Naive thymus-derived CD4-positive, alpha-beta T cell (primary cell): ENCODE data around the gene S100A10. TPM values are rescaled to one million over a fixed set of nuclear protein-coding genes. Genes with fewer than 3 reads are reported as not detected.

Experiments used
- ATAC-seq: fragments of 150-1000 bp; cut with Tn5 transposase; 2 replicates; pipeline ENCODE4 v1.10.0; 2021; ENCODE audit warnings: mild to moderate bottlenecking, moderate library complexity
- CTCF ChIA-PET: fragments of 350-600 bp; sonication (Branson Sonifier 250); formaldehyde crosslinking; loops from one replicate; lab custom pipeline; 2021; ENCODE audit warnings: antibody characterized with exemption; lab: Charles Lee
- POLR2A ChIA-PET: fragments of 350-600 bp; sonication (Branson Sonifier 250); formaldehyde crosslinking; loops from one replicate; lab custom pipeline; 2021; ENCODE audit warnings: antibody characterized with exemption, inconsistent platforms; lab: Charles Lee
- DNase-seq, 9 donors: peaks; one replicate each; pipeline versions ENCODE4 v3.0.0 to v3.0.0-alpha.2; 2020 to 2022; ENCODE audit warnings: mixed read lengths in 1 of 9
- H3K27ac ChIP-seq: one replicate; pipeline ENCODE4 v1.7.0; 2013; ENCODE audit warnings: mild to moderate bottlenecking, low read depth, low read length, moderate library complexity
- H3K27me3 ChIP-seq, 2 donors: one replicate each; pipeline ENCODE4 v1.7.0; 2013; ENCODE audit warnings: low read length in 2 of 2, mild to moderate bottlenecking in 2 of 2, moderate library complexity in 2 of 2; ENCODE audit not compliant: control insufficient read depth in 2 of 2, insufficient read depth in 2 of 2
- H3K36me3 ChIP-seq, 3 experiments: 1 replicate in 2 of 3; 2 replicates in 1 of 3; pipeline ENCODE4 v1.7.0; 2013; ENCODE audit warnings: low read length in 3 of 3, mild to moderate bottlenecking in 3 of 3, moderate library complexity in 1 of 3; ENCODE audit not compliant: insufficient read depth in 3 of 3, control insufficient read depth in 2 of 3
- H3K4me1 ChIP-seq, 2 donors: one replicate each; pipeline ENCODE4 v1.7.0; 2013; ENCODE audit warnings: low read length in 2 of 2, mild to moderate bottlenecking in 2 of 2, moderate library complexity in 1 of 2; ENCODE audit not compliant: control insufficient read depth in 2 of 2, insufficient read depth in 2 of 2
- H3K4me3 ChIP-seq: 2 replicates; pipeline ENCODE4 v1.7.0; 2013; ENCODE audit warnings: mild to moderate bottlenecking, low read length
- H3K9me3 ChIP-seq, 3 experiments: 1 replicate in 2 of 3; 2 replicates in 1 of 3; pipeline ENCODE4 v1.7.0; 2013; ENCODE audit warnings: low read length in 3 of 3; ENCODE audit not compliant: control insufficient read depth in 2 of 3
- H3K27ac Mint-ChIP-seq, 9 donors: one replicate each; pipeline ENCODE4 v1.8.0; 2020 to 2022; ENCODE audit warnings: mixed read lengths in 9 of 9, mild to moderate bottlenecking in 8 of 9, moderate library complexity in 5 of 9, inconsistent platforms in 2 of 9
- H3K27me3 Mint-ChIP-seq, 5 donors: one replicate each; pipeline ENCODE4 v1.8.0; 2021 to 2022; ENCODE audit warnings: mixed read lengths in 5 of 5, mild to moderate bottlenecking in 1 of 5
- H3K36me3 Mint-ChIP-seq, 5 donors: one replicate each; pipeline ENCODE4 v1.8.0; 2020 to 2022; ENCODE audit warnings: mixed read lengths in 5 of 5, mild to moderate bottlenecking in 3 of 5, inconsistent platforms in 1 of 5
- H3K4me1 Mint-ChIP-seq, 7 donors: one replicate each; pipeline ENCODE4 v1.8.0; 2020 to 2022; ENCODE audit warnings: mixed read lengths in 7 of 7, mild to moderate bottlenecking in 3 of 7, inconsistent platforms in 1 of 7
- H3K4me3 Mint-ChIP-seq, 10 donors: one replicate each; pipeline ENCODE4 v1.8.0; 2020 to 2022; ENCODE audit warnings: mild to moderate bottlenecking in 10 of 10, mixed read lengths in 10 of 10, moderate library complexity in 6 of 10, inconsistent platforms in 2 of 10
- H3K9me3 Mint-ChIP-seq, 11 donors: one replicate each; pipeline ENCODE4 v1.8.0; 2020 to 2022; ENCODE audit warnings: mixed read lengths in 11 of 11, mild to moderate bottlenecking in 4 of 11, inconsistent platforms in 1 of 11, moderate library complexity in 1 of 11
- intact Hi-C, 2 donors: fragments of 100-400 bp; cut with micrococcal nuclease; formaldehyde crosslinking; loops; one replicate each; pipeline ENCODE4 v1.15.1; 2023
- polyA plus RNA-seq, 2 donors: library from polyadenylated mRNA; unstranded; fragments of 300-500 nt; fragmentation: Illumina TruSeq; gene quantifications; one replicate each; pipeline ENCODE4 v1.2.3, GENCODE V29; 2021
- total RNA-seq, 6 experiments: library from RNA in 5 of 6; stranded (reverse) in 5 of 6; gene quantifications; 1 replicate in 5 of 6; 2 replicates in 1 of 6; pipeline ENCODE4 v1.2.3 and lab custom pipeline; 2021 to 2026

Gene S100A10
- total and polyA plus RNA-seq, 7 experiments from 2014 or later: 131 to 492 (median 329) TPM

DNA sequence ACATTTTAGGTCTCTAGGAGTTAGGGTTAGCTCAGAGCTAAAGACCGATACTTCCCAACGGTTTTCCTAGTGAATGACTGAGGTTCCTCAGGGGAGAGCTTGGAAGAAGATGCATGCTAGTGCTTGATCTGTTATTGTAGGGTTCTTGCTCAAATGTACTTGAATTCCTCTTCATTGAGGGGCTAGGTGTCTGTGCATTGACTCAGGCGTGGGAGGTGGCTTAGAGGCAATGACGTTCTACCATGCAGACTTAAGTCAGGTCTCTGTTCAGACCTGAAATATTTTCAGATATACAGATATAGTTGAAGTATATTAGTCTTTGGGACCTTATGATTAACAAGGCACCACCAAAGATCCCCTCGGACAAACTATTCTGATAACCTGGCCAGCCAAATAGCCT lies 23.5 kb downstream of the S100A10 start:
- Histone ChIP-seq H3K4me1 (peaks cover 4 to 5% of the 10 kb centered on the region in 2 donors), H3K4me3 (no peak overlapping the region), H3K27me3 (no peaks in the 10 kb centered on the region), H3K9me3 (no peaks in the 10 kb centered on the region), H3K27ac (no peak overlapping the region), H3K36me3 (no peaks in the 10 kb centered on the region)
- POLR2A ChIA-PET: interaction anchor here (0.8 to 3.0 kb wide), 3 partner anchors 11 to 30 kb away, joined by 3 to 13 read pairs (median 3); partner anchors contain the start of gene S100A10
- Mint-ChIP-seq H3K36me3 (no peaks in the 10 kb centered on the region), H3K4me1 (peaks cover 5 to 24% (median 7%) of the 10 kb centered on the region in 7 donors), H3K4me3 (no peak overlapping the region), H3K9me3 (no peaks in the 10 kb centered on the region), H3K27ac (no peak overlapping the region), H3K27me3 (peaks cover 0 to 20% (median 0%) of the 10 kb centered on the region in 5 donors)
- intact Hi-C loops: no loop called here
- ATAC-seq (no peak), DNase-seq (no peak)
- CTCF ChIA-PET: interaction anchor here (0.6 to 11.1 kb wide), 6 partner anchors 19 to 82 kb away, joined by 3 to 205 read pairs (median 13); no protein-coding TSS in a partner anchor

DNA sequence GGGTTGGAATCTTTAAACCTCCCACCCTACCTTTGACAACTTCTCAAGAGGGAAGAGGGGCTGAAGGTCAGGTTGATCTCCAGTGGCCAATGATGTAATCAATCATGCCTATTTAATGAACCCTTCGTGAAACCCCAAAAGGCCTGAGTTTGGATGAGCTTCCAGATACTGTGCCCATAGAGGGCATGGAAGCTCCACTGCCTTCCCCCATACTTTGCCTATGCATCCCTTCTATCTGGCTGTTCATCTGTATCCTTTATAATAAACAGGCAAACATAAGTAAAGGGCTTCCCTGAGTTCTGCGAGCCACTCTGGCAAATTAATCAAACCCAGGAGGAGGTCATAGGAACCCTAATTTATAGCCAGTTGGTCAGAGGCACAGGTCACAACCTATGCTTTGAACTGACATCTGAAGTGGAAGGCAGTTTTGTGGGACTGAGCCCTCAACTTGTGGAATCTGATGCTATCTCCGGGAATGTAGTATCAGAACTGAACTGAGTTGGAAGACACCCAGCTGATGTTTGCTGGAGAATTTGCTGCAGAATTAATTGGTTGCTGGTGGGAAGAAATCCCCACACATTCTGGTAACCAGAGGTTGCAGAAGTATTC lies 24.8 kb downstream of the S100A10 start:
- Mint-ChIP-seq H3K9me3 (no peaks in the 10 kb centered on the region), H3K4me3 (no peak overlapping the region), H3K27me3 (peaks cover 0 to 21% (median 0%) of the 10 kb centered on the region in 5 donors), H3K36me3 (no peaks in the 10 kb centered on the region), H3K4me1 (peaks cover 5 to 24% (median 7%) of the 10 kb centered on the region in 7 donors), H3K27ac (no peak overlapping the region)
- Histone ChIP-seq H3K4me1 (peaks cover 4 to 5% of the 10 kb centered on the region in 2 donors), H3K27ac (no peak overlapping the region), H3K9me3 (no peaks in the 10 kb centered on the region), H3K36me3 (no peaks in the 10 kb centered on the region), H3K4me3 (no peak overlapping the region), H3K27me3 (no peaks in the 10 kb centered on the region)
- DNase-seq: no peak
- intact Hi-C loops: loop anchor here (1.0 to 10.0 kb wide), 10 partner anchors 27 to 216 kb away; no protein-coding TSS in a partner anchor
- ATAC-seq: no peak
- CTCF ChIA-PET: interaction anchor here (0.6 to 11.1 kb wide), 12 partner anchors 17 to 78 kb away, joined by 3 to 205 read pairs (median 11); partner anchors contain the start of gene S100A10
- POLR2A ChIA-PET: interaction anchor here (0.8 to 3.0 kb wide), 7 partner anchors 14 to 80 kb away, joined by 3 to 15 read pairs (median 4); partner anchors contain the start of genes S100A10 and THEM4

DNA sequence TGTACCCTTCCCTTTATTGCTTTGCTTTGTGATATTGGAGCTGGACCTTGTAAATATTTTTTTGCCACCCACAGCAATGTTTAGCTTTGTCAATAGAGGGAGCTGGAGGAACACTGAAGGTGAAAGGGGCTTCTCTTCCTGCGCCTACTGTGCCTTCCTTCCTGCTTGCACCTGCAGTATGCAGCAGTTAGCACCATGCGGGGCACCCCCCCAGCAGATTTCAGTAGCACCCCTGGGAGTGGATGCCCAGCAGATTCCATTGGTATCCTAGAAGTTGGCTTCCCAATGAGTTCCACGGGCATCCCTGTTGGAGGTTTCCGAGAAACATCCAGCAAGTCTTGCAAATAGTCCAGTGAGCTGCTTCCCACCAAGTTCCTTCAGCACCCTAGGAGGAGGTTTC lies 25.6 kb downstream of the S100A10 start:
- Histone ChIP-seq H3K36me3 (no peaks in the 10 kb centered on the region), H3K9me3 (no peaks in the 10 kb centered on the region), H3K27me3 (no peaks in the 10 kb centered on the region), H3K4me3 (no peak overlapping the region), H3K4me1 (peaks cover 4 to 5% of the 10 kb centered on the region in 2 donors), H3K27ac (no peak overlapping the region)
- intact Hi-C loops: loop anchor here (1.0 to 10.0 kb wide), 10 partner anchors 28 to 217 kb away; no protein-coding TSS in a partner anchor
- peak in 8 of 9 donors; percentile 39 to 76 (median 68) for DNase-seq
- CTCF ChIA-PET: interaction anchor here (0.6 to 11.1 kb wide), 29 partner anchors 8 to 490 kb away, joined by 3 to 205 read pairs (median 4); partner anchors contain the start of gene S100A10
- H3K9me3 Mint-ChIP-seq: no peaks in the 10 kb centered on the region
- H3K4me3 Mint-ChIP-seq: no peak overlapping the region
- peaks cover 0 to 20% (median 0%) of the 10 kb centered on the region in 5 donors for H3K27me3 Mint-ChIP-seq
- ATAC-seq: peak; percentile 93
- H3K27ac Mint-ChIP-seq: no peak overlapping the region
- POLR2A ChIA-PET: interaction anchor here (0.6 to 3.0 kb wide), 9 partner anchors 15 to 81 kb away, joined by 3 to 15 read pairs (median 4); partner anchors contain the start of genes S100A10 and THEM4
- H3K4me1 Mint-ChIP-seq: peaks cover 5 to 20% (median 7%) of the 10 kb centered on the region in 7 donors
- H3K36me3 Mint-ChIP-seq: no peaks in the 10 kb centered on the region

DNA sequence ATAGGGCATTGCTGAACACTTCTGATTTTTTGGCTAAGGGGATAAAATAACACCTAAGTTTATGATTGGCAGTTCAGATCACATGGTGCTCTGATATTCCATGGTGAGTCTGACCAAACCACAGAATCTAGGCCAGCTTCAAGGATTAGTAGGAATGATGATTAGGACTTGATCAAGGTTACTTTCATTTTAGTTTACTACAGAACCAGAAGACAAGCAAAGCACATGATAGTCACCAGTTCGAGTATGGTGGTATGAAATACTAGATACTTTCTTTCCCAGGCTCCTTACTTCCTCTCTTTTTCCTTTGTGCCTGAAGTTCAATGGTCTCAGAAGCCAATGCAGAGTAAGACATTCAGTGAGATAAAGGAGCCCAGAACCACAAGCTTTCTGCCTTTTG lies 26.6 kb downstream of the S100A10 start:
- peaks cover 0 to 5% of the 10 kb centered on the region in 2 donors for H3K4me1 ChIP-seq
- no peak overlapping the region for H3K27ac Mint-ChIP-seq
- POLR2A ChIA-PET: interaction anchor here (2.2 kb wide), 1 partner anchor 31 kb away, joined by 9 read pairs; no protein-coding TSS in a partner anchor

DNA sequence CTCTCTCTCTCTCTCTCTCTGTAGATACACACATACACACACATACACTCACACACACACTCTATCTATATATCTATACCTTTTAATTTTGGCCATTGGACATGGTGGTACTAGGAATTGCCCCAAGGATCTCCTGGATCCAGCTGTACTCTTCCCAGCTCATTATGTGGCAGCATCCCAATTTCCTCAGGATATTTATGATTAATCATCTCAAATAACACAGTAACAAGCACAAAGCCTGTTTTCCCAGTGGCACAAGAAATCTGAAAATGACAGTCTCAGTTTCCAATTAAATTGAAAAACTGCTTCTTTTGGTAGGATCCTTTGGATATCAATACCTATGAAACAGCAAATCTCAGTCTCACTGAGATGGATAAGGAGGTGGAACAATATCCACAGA lies 27.6 kb downstream of the S100A10 start:
- Histone ChIP-seq H3K36me3 (no peaks in the 10 kb centered on the region), H3K27me3 (no peaks in the 10 kb centered on the region), H3K27ac (no peak overlapping the region), H3K9me3 (no peaks in the 10 kb centered on the region), H3K4me1 (peaks cover 0 to 5% of the 10 kb centered on the region in 2 donors), H3K4me3 (no peak overlapping the region)
- DNase-seq: no peak
- peaks cover 0 to 20% (median 0%) of the 10 kb centered on the region in 5 donors for H3K27me3 Mint-ChIP-seq
- no peaks in the 10 kb centered on the region for H3K9me3 Mint-ChIP-seq
- POLR2A ChIA-PET: interaction anchor here (0.6 kb wide), 1 partner anchor 72 kb away, joined by 3 read pairs; no protein-coding TSS in a partner anchor
- intact Hi-C loops: loop anchor here in 1 of 2 donors (10.0 kb wide), 2 partner anchors 81 to 219 kb away; no protein-coding TSS in a partner anchor
- no peak for ATAC-seq
- no peaks in the 10 kb centered on the region for H3K36me3 Mint-ChIP-seq
- CTCF ChIA-PET: interaction anchor here (11.1 kb wide), 1 partner anchor 35 kb away, joined by 205 read pairs; no protein-coding TSS in a partner anchor
- peaks cover 3 to 11% (median 6%) of the 10 kb centered on the region in 7 donors for H3K4me1 Mint-ChIP-seq
- no peak overlapping the region for H3K27ac Mint-ChIP-seq
- H3K4me3 Mint-ChIP-seq: no peak overlapping the region

More for the DNA sequence above, 26.6 kb downstream of the S100A10 start:
- intact Hi-C loops: loop anchor here in 1 of 2 donors (10.0 kb wide), 2 partner anchors 82 to 218 kb away; no protein-coding TSS in a partner anchor
- no peaks in the 10 kb centered on the region for H3K36me3 Mint-ChIP-seq
- no peaks in the 10 kb centered on the region for H3K9me3 Mint-ChIP-seq
- CTCF ChIA-PET: interaction anchor here (1.0 to 11.1 kb wide), 16 partner anchors 9 to 89 kb away, joined by 3 to 205 read pairs (median 10); partner anchors contain the start of gene S100A10
- Histone ChIP-seq H3K36me3 (no peaks in the 10 kb centered on the region), H3K27ac (no peak overlapping the region), H3K9me3 (no peaks in the 10 kb centered on the region), H3K27me3 (no peaks in the 10 kb centered on the region), H3K4me3 (no peak overlapping the region)
- DNase-seq (no peak), ATAC-seq (no peak)
- peaks cover 3 to 11% (median 6%) of the 10 kb centered on the region in 7 donors for H3K4me1 Mint-ChIP-seq
- H3K4me3 Mint-ChIP-seq: no peak overlapping the region
- peaks cover 0 to 20% (median 0%) of the 10 kb centered on the region in 5 donors for H3K27me3 Mint-ChIP-seq

DNA sequence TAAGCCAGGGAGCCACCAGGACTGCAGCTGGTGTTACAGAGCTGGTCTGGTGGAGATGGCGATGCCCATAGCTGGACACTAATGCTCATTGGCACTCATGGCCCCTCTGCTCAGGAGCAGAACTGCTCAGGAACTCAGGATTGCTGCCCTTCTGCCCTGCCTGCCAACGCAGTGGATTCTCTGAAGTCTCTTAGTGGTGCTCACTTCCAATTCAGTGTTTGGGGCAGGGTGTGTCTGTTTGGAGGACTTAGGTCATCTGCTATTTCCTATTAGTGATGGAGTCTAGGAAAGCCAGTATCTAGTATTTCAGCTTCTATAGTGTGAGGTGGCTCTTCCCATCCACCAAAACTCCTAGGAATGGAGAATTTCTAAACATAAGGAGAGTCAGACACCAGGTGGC lies 29.1 kb downstream of the S100A10 start:
- Mint-ChIP-seq H3K9me3 (no peaks in the 10 kb centered on the region), H3K36me3 (no peaks in the 10 kb centered on the region), H3K4me3 (no peak overlapping the region), H3K27me3 (peaks cover 0 to 19% (median 0%) of the 10 kb centered on the region in 5 donors), H3K27ac (no peak overlapping the region), H3K4me1 (peaks cover 5 to 16% (median 10%) of the 10 kb centered on the region in 7 donors)
- H3K27ac ChIP-seq: no peak overlapping the region
- no peak for DNase-seq
- intact Hi-C loops: loop anchor here in 1 of 2 donors (10.0 kb wide), 2 partner anchors 80 to 220 kb away; no protein-coding TSS in a partner anchor
- ChIA-PET CTCF (interaction anchor here (1.4 to 11.1 kb wide), 2 partner anchors 12 to 36 kb away, joined by 3 to 205 read pairs; no protein-coding TSS in a partner anchor), POLR2A (no interaction called here)
- peaks cover 0 to 5% of the 10 kb centered on the region in 2 donors for H3K4me1 ChIP-seq
- no peaks in the 10 kb centered on the region for H3K36me3 ChIP-seq
- no peaks in the 10 kb centered on the region for H3K9me3 ChIP-seq
- ATAC-seq: no peak
- no peak overlapping the region for H3K4me3 ChIP-seq
- H3K27me3 ChIP-seq: no peaks in the 10 kb centered on the region
